ENCODE results near the gene FDX1.

DNA sequence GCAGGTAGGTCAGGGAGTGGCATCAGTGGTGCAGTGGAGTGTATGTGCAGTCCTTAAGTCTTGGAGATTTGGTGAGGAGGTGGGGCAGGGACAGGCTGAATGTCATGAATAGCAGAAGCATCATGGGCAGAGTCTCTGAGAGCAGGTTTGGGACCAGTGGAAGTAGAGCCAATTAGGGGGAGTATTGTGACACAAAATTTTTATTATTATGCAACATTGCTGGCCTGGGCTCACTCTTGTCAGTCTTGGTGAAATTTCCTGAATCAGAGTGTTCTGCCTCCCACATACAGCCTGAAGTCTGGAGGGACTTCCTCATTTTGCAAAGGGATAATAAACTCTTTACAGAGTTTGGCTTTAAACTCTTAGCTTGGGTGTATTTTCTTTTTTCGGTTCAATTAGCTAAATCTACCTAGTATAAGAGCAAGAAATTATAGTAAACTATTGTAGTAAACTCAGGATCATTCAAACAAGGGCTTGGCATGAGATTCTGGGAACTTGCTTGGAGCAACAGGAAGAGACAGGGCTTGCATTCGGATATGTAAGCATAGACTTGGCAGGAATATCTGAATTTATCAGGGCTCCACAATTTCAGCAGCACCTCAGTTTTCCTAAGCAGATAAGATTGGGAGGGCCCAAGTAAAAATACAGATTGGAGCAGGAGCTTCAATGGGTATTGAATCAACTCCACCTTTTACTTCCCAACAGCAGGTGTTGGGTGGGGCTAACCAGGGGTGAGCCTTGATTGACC is 67.7 kb downstream of the FDX1 start:
- TF ChIP-seq GATA2 (IDR thresholded peaks at IDR 0.05; ENCODE audit: low read depth, low read length) = no peak
- TF ChIP-seq GATA3 (IDR thresholded peaks at IDR 0.05; ENCODE audit: low read depth, low read length) = no peak
